Measurements from ENCODE around the gene TTBK1. TPM values are rescaled to one million over a fixed set of nuclear protein-coding genes. Genes with fewer than 3 reads are reported as not detected.

The TTBK1 gene
- total and polyA plus RNA-seq, 2 donors (not counting 1 experiment from before 2014, with no cell fraction given): 0.07 TPM; not detected in 1

GRCh38 chr6:43310624-43311023 is 67.3 kb downstream of the TTBK1 start:
- peaks cover 2% of the 10 kb centered on the region for H3K9me3 Mint-ChIP-seq (ENCODE audit: insufficient read depth)
- H2AFZ ChIP-seq (ENCODE audit: insufficient read depth, low read depth, low read length, poor library complexity, severe bottlenecking): no peak overlapping the region
- no peak overlapping the region for H3K27ac Mint-ChIP-seq
- H3K4me3 ChIP-seq (ENCODE audit: control extremely low read depth in 1 of 5, extremely low read depth in 1 of 5, insufficient read depth in 1 of 5, low read depth in 2 of 5, low read length in 4 of 5): no peak overlapping the region
- DNase-seq (no peak), ATAC-seq (ENCODE audit: low read depth) (no peak)
- H3K9ac ChIP-seq (ENCODE audit: low read length): no peak overlapping the region
- CTCF ChIA-PET: no interaction called here
- H3K27me3 ChIP-seq (replicated peaks in 1 of 4; ENCODE audit: control extremely low read depth in 1 of 4, control insufficient read depth in 3 of 4, insufficient read depth in 4 of 4, low read length in 3 of 4): no peaks in the 10 kb centered on the region
- no peak overlapping the region for H3K4me2 ChIP-seq (replicated peaks; ENCODE audit: low read depth, low read length, poor library complexity, severe bottlenecking)
- H4K20me1 ChIP-seq (ENCODE audit: control insufficient read depth, insufficient read depth, low read length, poor library complexity, severe bottlenecking): peaks cover 8% of the 10 kb centered on the region
- peaks cover 62% of the 10 kb centered on the region for H3K4me1 Mint-ChIP-seq
- peaks cover 2% of the 10 kb centered on the region in 2 experiments for H3K36me3 ChIP-seq (replicated peaks in 1 of 2; ENCODE audit: control extremely low read depth in 1 of 2, control insufficient read depth in 1 of 2, extremely low read depth in 1 of 2, insufficient read depth in 2 of 2, low read length in 1 of 2)
- no peak for TF ChIP-seq EZH2 (IDR thresholded peaks at IDR 0.05; ENCODE audit: borderline replicate concordance, insufficient read depth, low read depth, low read length, poor library complexity, severe bottlenecking)
- TF ChIP-seq, protein P1, sequence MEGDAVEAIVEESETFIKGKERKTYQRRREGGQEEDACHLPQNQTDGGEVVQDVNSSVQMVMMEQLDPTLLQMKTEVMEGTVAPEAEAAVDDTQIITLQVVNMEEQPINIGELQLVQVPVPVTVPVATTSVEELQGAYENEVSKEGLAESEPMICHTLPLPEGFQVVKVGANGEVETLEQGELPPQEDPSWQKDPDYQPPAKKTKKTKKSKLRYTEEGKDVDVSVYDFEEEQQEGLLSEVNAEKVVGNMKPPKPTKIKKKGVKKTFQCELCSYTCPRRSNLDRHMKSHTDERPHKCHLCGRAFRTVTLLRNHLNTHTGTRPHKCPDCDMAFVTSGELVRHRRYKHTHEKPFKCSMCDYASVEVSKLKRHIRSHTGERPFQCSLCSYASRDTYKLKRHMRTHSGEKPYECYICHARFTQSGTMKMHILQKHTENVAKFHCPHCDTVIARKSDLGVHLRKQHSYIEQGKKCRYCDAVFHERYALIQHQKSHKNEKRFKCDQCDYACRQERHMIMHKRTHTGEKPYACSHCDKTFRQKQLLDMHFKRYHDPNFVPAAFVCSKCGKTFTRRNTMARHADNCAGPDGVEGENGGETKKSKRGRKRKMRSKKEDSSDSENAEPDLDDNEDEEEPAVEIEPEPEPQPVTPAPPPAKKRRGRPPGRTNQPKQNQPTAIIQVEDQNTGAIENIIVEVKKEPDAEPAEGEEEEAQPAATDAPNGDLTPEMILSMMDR (IDR thresholded peaks at IDR 0.05): no peak
- peak overlapping the region; percentile 23 for H3K4me3 Mint-ChIP-seq
- H3K27ac ChIP-seq (ENCODE audit: low read length in 2 of 2): no peak overlapping the region
- intact Hi-C loops (cut with micrococcal nuclease): loop anchor here (5.0 kb wide), 1 partner anchor 57 kb away; the partner anchor contains the start of gene ZNF318
- peaks cover 9% of the 10 kb centered on the region for H3K79me2 ChIP-seq (ENCODE audit: control insufficient read depth, insufficient read depth, low read length)
- POLR2A ChIA-PET: no interaction called here
- H3K27me3 Mint-ChIP-seq: no peaks in the 10 kb centered on the region
- peaks cover 46 to 51% of the 10 kb centered on the region in 2 donors for H3K4me1 ChIP-seq (ENCODE audit: control insufficient read depth in 2 of 2, insufficient read depth in 2 of 2, low read length in 2 of 2)
- H3K9me3 ChIP-seq (ENCODE audit: control extremely low read depth in 1 of 3, control insufficient read depth in 2 of 3, insufficient read depth in 1 of 3, low read length in 2 of 3): peaks cover 0 to 7% (median 0%) of the 10 kb centered on the region in 3 donors

GRCh38 chr6:43311666-43312065 is 68.4 kb downstream of the TTBK1 start:
- Histone ChIP-seq H3K4me1 (ENCODE audit: control insufficient read depth in 2 of 2, insufficient read depth in 2 of 2, low read length in 2 of 2) (peaks cover 57 to 61% of the 10 kb centered on the region in 2 donors), H4K20me1 (ENCODE audit: control insufficient read depth, insufficient read depth, low read length, poor library complexity, severe bottlenecking) (peaks cover 8% of the 10 kb centered on the region), H3K79me2 (ENCODE audit: control insufficient read depth, insufficient read depth, low read length) (peaks cover 9% of the 10 kb centered on the region), H3K4me3 (ENCODE audit: control extremely low read depth in 1 of 5, extremely low read depth in 1 of 5, insufficient read depth in 1 of 5, low read depth in 2 of 5, low read length in 4 of 5) (no peak overlapping the region), H3K27me3 (replicated peaks in 1 of 4; ENCODE audit: control extremely low read depth in 1 of 4, control insufficient read depth in 3 of 4, insufficient read depth in 4 of 4, low read length in 3 of 4) (no peaks in the 10 kb centered on the region), H2AFZ (ENCODE audit: insufficient read depth, low read depth, low read length, poor library complexity, severe bottlenecking) (no peak overlapping the region), H3K4me2 (replicated peaks; ENCODE audit: low read depth, low read length, poor library complexity, severe bottlenecking) (no peak overlapping the region), H3K27ac (ENCODE audit: low read length in 2 of 2) (no peak overlapping the region), H3K9ac (ENCODE audit: low read length) (no peak overlapping the region), H3K9me3 (ENCODE audit: control extremely low read depth in 1 of 3, control insufficient read depth in 2 of 3, insufficient read depth in 1 of 3, low read length in 2 of 3) (peaks cover 0 to 7% (median 0%) of the 10 kb centered on the region in 3 donors), H3K36me3 (replicated peaks in 1 of 2; ENCODE audit: control extremely low read depth in 1 of 2, control insufficient read depth in 1 of 2, extremely low read depth in 1 of 2, insufficient read depth in 2 of 2, low read length in 1 of 2) (peaks cover 0 to 2% of the 10 kb centered on the region in 2 experiments)
- TF ChIP-seq, protein P1 (IDR thresholded peaks at IDR 0.05): no peak
- no peak for TF ChIP-seq EZH2 (IDR thresholded peaks at IDR 0.05; ENCODE audit: borderline replicate concordance, insufficient read depth, low read depth, low read length, poor library complexity, severe bottlenecking)
- POLR2A ChIA-PET: interaction anchor here (0.7 to 1.2 kb wide), 3 partner anchors 53 to 215 kb away, joined by 3 to 4 read pairs (median 3); no protein-coding TSS in a partner anchor
- CTCF ChIA-PET: interaction anchor here (1.4 kb wide), 1 partner anchor 72 kb away, joined by 3 read pairs; no protein-coding TSS in a partner anchor
- intact Hi-C loops (cut with micrococcal nuclease): loop anchor here (1.0 to 5.0 kb wide), 3 partner anchors 11 to 71 kb away; partner anchors contain the start of gene ZNF318
- H3K27ac Mint-ChIP-seq: peak overlapping the region; percentile 50
- no peak for DNase-seq
- peaks cover 72% of the 10 kb centered on the region for H3K4me1 Mint-ChIP-seq
- no peak overlapping the region for H3K4me3 Mint-ChIP-seq
- ATAC-seq (ENCODE audit: low read depth): no peak
- no CpG with 5 or more reads among the region's 3 CpGs for WGBS (ENCODE audit: insufficient coverage)
- H3K9me3 Mint-ChIP-seq (ENCODE audit: insufficient read depth): peaks cover 2% of the 10 kb centered on the region
- no peaks in the 10 kb centered on the region for H3K27me3 Mint-ChIP-seq

Measured in B cell (primary cell).